Retina (tissue), 1 donor: ENCODE data around the gene OR8B3.
"Not testable (repeated sequence)": the region's sequence is repeated elsewhere in the genome, so short reads cannot be mapped to it uniquely, and the experiment has no call there.

Experiments used
- DNase-seq: peaks from one replicate; pipeline ENCODE4 v3.0.0-alpha.2; 2016

OR8B3 gene

DNA sequence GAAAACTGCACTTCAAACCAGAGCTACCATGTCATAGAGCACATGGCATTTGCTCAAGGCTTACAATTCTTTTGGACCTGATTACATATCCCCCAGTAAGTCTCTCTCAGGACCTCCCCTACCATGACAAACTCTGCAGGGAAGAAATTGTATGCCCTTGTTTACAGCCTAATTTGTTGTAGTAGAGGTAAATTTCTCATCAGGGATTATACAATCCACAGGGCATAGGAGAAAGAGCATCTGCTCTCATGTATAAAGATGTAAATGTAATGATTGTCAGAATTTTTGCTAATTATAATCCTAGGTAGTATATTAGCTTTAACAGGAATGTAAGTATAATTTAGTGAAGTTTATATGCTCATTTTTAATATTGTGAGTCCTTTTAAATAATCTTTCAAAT lies at the start of gene OR8B3:
TSS of gene OR8B3 (minus strand) at position 101 of the 400 bp plus-strand sequence. CDS start 1,673 bp downstream, outside the sequence.
- no peak for DNase-seq

- DNase-seq = no peak
Observed at GRCh38 chr11:124446916-124447315, 48.1 kb upstream of the OR8B3 start.

DNA sequence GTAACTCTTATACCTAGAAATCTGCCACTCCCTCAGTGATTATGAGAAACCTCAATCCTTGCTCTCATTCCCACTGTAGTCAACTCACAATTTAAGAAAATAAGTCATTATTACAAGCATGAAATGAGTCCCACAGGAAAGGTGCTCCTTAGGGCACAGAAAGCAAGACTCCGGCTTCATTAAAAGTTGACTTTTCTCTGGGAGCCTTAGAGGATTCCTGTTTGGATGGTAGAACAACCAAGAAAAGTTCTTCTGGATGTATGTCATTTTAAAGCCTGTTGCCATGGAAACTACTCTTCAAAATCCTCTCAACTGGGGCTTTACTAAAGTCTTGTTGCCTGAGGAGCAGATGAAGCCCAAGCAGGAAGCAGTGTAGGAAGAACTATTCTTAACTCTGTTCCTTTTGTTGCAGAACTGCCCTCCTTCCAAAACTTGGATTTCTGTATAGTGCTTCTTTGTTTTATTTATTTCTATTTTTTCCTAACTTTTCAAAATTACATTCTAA lies 46.9 kb upstream of the OR8B3 start, which contains the start of gene OR8B8:
TSS of gene OR8B8 (minus strand) at position 51 of the 505 bp plus-strand sequence. CDS start 4,611 bp downstream, outside the sequence.
- no peak for DNase-seq

- no peak for DNase-seq
Observed at GRCh38 chr11:124442847-124443246, 44.0 kb upstream of the OR8B3 start.

DNA sequence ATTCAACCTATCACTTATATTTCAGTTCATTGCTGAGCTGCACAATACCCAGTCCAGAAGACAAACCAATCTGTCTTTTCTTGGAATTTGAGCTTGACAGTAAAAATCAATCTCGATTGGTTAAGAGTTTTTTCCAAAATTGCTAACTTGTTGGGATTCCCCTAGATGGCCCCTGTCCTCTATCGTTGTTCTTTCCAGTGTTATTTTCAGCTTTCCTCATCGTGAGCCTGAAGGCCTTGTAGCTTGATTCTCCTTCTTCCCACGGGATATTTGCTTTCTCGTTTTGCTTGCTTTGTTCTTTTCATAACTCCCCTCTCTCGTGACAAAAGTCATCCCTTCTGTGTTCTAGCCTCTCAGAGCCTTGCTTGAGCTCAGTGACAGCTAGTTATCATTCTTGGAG lies 43.6 kb upstream of the OR8B3 start:
- no peak for DNase-seq

DNA sequence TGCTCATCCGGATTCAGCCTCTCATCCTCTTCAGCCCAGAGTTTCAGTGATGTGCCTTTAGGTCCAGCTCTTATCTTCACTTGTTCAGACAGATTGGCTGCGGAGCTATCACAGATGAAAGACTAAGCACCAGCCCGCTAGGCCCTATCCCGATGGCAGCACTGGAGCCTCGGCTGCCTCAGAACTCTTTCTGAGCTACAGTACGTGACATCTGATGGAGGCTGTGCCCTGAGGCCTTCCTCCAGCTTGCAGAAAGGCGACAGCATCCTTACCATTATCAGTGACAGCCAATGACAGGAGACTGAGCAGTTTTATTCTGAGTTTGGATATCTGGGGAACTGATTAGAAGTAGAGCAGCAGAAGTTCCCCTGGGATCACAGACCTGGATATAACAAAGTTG lies 42.7 kb upstream of the OR8B3 start:
- DNase-seq = no peak

DNA sequence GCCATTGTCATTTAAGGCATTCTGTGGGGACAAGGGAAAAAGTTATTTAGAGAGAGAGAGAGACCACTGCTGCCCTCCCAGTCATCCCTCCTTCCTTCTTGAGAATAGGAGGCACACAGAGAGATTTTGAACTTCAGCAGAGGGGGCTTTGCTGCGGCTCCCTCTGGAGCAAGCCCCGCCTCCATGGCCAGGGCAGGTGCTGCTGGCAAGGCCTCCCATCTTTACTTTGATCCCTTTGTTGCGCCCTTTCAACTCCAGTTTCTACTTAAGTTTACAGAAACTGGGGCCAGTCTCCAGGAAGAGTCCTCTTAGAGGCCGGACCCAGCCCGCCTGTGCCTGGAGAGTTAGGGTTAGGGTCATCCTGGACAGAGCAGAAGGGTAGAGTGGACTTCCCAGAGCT lies 42.3 kb upstream of the OR8B3 start:
- DNase-seq = no peak

GRCh38 chr11:124440608-124441007 lies 41.8 kb upstream of the OR8B3 start:
- no peak for DNase-seq

GRCh38 chr11:124434699-124435098 lies 35.9 kb upstream of the OR8B3 start:
- no peak for DNase-seq

- DNase-seq = no peak
Observed at GRCh38 chr11:124429599-124429998, 30.8 kb upstream of the OR8B3 start.

GRCh38 chr11:124424384-124424921 lies 25.6 kb upstream of the OR8B3 start, which contains the start of gene OR8B4:
TSS of gene OR8B4 (minus strand) at chr11:124424871. CDS start at chr11:124424871, 0 bp downstream.
- no peak for DNase-seq

GRCh38 chr11:124421043-124421442 lies 22.2 kb upstream of the OR8B3 start:
- DNase-seq = no peak

DNA sequence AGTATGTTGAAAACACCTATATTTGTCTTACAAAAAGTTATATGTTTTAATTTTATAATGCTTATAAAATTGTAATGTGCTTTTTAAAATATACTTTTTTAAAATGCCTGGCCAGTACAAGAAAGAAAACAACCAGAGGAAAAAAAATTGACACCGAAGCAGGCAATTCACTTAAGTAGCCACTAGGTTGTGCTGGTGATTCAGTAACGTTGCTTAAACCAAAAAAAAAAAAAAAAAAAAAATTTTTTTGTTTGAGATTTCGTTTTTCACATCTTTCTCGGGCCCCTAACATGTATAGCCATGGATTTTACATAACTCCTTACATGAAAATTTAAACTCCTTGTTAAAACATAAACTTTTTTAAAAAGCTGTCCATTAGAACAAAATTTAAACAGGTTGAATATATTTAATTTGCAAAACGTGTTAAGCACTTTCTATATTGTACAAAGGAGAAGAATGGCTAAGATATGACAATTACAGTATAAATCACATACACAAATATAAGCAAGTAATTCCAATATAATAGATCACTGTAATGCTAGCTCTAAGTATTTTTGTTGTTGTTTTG lies 16.6 kb upstream of the OR8B3 start:
- DNase-seq = peak; percentile 33

DNA sequence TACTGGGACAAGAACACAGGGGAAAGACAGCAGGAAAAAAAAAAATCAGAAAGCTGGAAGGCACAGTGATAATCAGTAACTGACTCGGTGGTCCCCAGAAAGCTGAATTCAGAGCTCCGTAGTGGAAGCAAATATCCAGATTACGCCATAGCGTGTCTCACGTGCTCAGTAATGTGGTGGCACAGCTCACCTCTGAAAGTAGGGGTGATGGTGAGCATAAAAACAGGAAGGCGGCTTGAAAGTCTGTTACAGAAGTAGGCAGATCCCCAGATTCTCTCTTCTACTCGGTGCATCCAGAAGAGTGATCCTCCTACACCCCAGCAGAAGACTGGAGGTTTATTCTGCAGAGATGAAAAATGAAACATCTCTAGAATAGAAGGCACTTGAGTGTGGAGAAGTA lies 11.1 kb upstream of the OR8B3 start:
- DNase-seq = no peak

DNA sequence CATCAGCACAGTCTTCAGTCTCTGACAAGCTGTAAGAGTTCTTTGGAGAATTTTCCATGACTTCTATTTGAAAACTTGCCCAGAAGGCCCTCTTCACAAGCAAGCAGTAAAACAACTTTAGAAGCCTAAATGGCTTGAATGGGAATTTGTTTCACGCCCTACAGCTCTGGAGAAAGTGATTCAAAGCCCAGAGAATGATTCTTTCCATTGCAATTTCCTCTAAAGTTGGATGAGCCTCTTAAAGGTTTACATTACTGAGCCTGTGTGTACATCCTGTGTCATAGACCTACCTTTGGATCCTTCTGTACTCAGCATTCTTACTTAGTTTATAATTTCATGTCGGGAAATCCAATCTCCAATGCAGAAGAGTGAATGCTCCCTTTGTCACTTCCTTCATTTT lies 6.8 kb upstream of the OR8B3 start:
- DNase-seq = no peak

DNA sequence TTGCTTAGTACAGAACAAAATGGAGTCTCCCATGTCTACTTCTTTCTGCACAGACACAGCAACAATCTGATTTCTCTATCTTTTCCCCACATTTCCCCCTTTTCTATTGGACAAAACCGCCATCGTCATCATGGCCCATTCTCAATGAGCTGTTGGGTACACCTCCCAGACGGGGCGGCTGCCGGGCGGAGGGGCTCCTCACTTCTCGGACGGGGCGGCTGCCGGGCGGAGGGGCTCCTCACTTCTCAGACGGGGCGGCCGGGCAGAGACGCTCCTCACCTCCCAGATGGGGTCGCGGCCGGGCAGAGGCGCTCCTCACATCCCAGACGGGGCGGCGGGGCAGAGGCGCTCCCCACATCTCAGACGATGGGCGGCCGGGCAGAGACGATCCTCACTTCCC lies 4.4 kb upstream of the OR8B3 start:
- DNase-seq = not testable (repeated sequence)

GRCh38 chr11:124402326-124402922 lies 3.6 kb upstream of the OR8B3 start:
- DNase-seq = peak; percentile 18

DNA sequence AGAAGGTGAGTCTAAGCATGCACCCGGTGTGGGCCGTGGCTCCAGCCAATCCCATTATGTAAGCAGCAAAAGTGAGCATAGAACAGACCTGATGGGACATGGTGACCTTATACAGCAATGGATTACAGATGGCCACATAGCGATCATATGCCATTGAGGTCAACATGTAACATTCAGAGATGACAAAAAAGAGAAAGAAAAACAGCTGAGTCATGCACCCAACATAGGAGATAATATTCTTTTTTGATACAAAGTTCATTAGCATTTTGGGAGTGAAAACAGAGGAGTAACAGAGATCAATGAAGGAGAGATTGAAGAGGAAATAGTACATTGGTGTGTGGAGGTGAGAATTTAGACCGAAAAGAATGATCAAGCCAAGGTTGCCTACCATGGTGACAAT lies 2.0 kb downstream of the OR8B3 start:
- not testable (repeated sequence) for DNase-seq

- no peak for DNase-seq
Observed at GRCh38 chr11:124394408-124394807, 4.4 kb downstream of the OR8B3 start.

GRCh38 chr11:124384399-124384798 lies 14.4 kb downstream of the OR8B3 start, which contains the start of gene OR8B2:
TSS of gene OR8B2 (minus strand) at chr11:124384499. CDS start at chr11:124383343, 1,156 bp downstream.
- no peak for DNase-seq

DNA sequence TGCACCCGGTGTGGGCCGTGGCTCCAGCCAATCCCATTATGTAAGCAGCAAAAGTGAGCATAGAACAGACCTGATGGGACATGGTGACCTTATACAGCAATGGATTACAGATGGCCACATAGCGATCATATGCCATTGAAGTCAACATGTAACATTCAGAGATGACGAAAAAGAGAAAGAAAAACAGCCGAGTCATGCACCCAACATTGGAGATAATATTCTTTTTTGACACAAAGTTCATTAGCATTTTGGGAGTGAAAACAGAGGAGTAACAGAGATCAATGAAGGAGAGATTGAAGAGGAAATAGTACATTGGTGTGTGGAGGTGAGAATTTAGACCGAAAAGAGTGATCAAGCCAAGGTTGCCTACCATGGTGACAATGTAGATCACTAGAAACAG lies 16.0 kb downstream of the OR8B3 start:
- DNase-seq = not testable (repeated sequence)

DNA sequence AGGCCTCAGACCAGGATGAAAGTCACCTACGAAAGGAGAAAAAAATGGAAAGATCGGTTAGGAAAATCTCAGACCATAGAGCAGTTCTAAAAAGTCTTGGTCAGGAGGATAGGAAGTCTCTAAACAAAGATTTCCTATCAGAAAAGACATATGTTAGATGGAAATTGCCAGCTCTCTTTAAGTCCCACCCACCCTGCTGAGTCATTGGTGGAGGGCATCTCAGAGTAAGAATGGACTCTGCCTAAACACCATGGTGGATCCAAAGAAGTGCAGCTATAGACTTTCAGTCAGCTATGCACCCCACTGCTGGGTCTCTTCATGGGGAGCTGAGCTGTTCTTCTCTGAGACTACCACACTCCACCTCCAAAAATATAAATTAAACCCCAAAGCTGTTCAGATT lies 18.2 kb downstream of the OR8B3 start:
- no peak for DNase-seq

DNA sequence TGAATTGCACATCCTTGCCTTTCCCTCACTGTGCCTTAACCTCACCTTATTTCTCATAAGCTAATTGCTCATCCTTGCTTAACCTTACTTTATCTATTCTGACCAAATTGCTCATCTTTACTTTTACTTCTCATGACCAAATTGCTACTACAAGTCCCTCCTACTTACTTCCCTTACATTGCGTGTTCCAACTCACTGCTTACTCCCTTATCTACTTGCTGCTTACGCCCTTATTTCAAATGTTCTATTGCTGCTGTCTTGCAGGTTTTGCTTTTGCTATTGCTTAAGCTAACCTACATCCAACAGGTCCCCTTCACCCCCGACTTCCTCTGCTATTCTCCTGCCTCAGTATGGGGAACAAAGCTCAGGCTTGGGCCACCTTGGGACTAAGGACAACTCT lies 22.5 kb downstream of the OR8B3 start:
- DNase-seq = no peak

DNA sequence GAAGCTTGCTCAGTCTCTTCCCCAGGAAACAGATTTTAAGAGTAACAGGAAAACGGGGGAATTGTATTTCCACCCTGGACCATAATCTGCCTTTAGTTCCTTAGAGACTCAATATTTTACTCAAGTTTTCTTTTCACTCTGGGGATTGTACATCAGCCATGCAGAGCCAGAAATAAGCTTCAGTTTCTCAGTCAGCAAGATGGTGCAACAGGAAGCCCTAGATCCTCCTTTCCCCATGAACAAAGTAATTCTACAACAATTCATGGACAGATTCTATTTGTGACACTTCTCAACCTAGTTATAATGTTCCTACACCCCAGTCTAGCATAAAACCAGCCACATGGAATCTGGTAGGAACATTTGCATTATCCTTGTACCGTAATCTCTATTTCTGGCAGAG lies 39.3 kb downstream of the OR8B3 start:
- no peak for DNase-seq
